T47D (cell line): ENCODE measurements around the gene OR9A4.

Experiments
- DNase-seq, 2 experiments: peaks; one replicate each; pipeline versions ENCODE4 v3.0.0 to v3.0.0-alpha.2; 2011 to 2012; ENCODE audit warnings: low read depth in 1 of 2, low spot score in 1 of 2
- JUND ChIP-seq: IDR thresholded peaks from 2 replicates; pipeline ENCODE4 v1.6.1; 2012; ENCODE audit warnings: low read depth
- in situ Hi-C: cut with HindIII; loops from 2 replicates; pipeline ENCODE4 v1.10.0; 2016; ENCODE audit warnings: low sequenced_read_pairs, low pct_unique_long_range_greater_than_20kb

OR9A4 gene

GRCh38 chr7:141952461-141952860, 36.3 kb downstream of the OR9A4 start:
- in situ Hi-C loops: no loop called here

GRCh38 chr7:141954334-141954733, 38.1 kb downstream of the OR9A4 start:
- TF ChIP-seq JUND: no peak
- no peak for DNase-seq
- in situ Hi-C loops: no loop called here

More at GRCh38 chr7:141952461-141952860, 36.3 kb downstream of the OR9A4 start:
- TF ChIP-seq JUND: no peak
- DNase-seq: no peak

DNA sequence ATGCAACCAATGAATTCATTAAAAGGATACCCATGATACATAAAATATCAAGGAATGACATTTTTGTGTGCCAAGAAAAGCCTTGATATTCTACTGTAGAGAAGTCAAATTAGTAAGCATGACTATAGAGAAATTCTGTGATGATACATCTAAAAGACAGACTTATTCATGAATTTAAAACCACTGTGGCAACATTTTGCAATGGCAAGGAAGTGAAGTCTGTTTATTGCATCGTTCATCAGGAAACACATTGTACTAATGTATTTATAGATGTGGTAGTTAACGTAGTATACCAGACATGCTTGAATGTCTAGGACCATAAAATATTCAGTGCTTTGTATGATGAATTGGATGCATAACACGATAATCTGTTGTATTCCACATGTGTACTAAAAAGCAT, 39.9 kb downstream of the OR9A4 start:
- no peak for TF ChIP-seq JUND
- in situ Hi-C loops: no loop called here
- no peak for DNase-seq

DNA sequence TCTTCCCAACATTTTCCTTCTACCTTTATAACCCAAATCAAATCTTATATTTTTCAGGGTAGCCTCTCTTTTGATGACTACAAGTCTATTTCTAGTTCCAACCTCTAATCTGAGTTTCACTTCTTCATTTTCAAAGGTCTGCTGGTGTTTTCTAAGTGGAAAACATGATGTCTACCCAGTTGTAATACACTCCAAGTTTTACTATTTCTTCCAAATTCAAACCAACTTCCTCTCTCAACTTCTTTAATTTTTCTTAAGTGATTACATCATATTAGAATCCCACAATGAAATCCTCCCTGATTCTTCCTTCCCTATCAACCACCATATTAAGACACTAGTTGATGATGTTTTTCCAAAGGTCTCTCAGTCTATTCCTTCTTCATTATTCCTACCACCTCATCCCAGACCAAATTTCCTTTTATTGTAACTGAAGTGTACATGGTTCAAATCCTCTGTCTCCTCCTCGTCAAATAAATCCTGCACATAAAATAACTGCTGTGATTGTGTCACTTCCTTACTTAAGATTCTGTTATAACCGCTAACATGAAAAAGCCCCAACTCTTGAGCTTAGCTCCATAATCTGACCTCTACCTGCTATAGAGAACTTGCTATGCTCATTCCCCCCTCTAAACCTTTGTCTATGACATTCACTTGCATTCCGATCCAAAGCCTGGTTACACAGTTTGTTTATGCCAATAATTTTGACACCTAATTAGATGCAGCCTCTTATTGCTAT, 44.7 kb downstream of the OR9A4 start:
- TF ChIP-seq JUND: no peak
- DNase-seq: no peak
- in situ Hi-C loops: no loop called here
